ENCODE results near the gene NUMB.
"Not testable (repeated sequence)": the region's sequence is repeated elsewhere in the genome, so short reads cannot be mapped to it uniquely, and the experiment has no call there.

DNA sequence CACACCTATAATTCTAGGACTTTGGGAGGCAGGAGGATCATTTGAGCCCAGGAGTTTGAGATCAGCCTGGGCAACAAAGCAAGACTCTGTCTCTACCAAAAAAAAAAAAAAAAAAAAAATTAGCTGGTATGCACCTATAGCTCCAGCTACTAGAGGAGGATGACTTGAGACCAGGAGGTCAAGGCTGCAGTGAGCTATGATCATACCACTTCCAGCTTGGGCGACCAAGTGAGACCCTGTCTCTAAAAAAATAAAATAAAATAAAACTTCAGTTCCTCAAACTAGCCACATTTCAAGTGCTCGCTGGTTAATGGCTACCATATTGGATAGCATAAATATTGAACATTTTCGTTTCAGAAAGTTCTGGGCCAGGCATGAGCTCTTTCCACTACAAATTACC is 70.5 kb downstream of the NUMB start:
- TF ChIP-seq, protein P1, sequence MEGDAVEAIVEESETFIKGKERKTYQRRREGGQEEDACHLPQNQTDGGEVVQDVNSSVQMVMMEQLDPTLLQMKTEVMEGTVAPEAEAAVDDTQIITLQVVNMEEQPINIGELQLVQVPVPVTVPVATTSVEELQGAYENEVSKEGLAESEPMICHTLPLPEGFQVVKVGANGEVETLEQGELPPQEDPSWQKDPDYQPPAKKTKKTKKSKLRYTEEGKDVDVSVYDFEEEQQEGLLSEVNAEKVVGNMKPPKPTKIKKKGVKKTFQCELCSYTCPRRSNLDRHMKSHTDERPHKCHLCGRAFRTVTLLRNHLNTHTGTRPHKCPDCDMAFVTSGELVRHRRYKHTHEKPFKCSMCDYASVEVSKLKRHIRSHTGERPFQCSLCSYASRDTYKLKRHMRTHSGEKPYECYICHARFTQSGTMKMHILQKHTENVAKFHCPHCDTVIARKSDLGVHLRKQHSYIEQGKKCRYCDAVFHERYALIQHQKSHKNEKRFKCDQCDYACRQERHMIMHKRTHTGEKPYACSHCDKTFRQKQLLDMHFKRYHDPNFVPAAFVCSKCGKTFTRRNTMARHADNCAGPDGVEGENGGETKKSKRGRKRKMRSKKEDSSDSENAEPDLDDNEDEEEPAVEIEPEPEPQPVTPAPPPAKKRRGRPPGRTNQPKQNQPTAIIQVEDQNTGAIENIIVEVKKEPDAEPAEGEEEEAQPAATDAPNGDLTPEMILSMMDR (conservative IDR thresholded peaks at IDR 0.05; ENCODE audit: low read length): not testable (repeated sequence)
- not testable (repeated sequence) for TF ChIP-seq EZH2phosphoT487 (IDR thresholded peaks at IDR 0.05; ENCODE audit: borderline replicate concordance, low read depth, low read length)
